KOPT-K1 (cell line): ENCODE measurements around the gene ZNF841.
"Not testable (repeated sequence)": the region's sequence is repeated elsewhere in the genome, so short reads cannot be mapped to it uniquely, and the experiment has no call there.

ENCODE experiments used
- H3K27ac ChIP-seq: fragments of 200-600 bp; sonication (generic); 2 replicates; pipeline ENCODE4 v1.5.1; 2016; ENCODE audit warnings: antibody characterized with exemption, mild to moderate bottlenecking, low read depth, low read length; ENCODE audit not compliant: poor library complexity, severe bottlenecking
- H3K36me3 ChIP-seq: fragments of 200-600 bp; sonication (generic); 2 replicates; pipeline ENCODE4 v1.5.1; 2017; ENCODE audit warnings: antibody characterized with exemption, mild to moderate bottlenecking, low read length, moderate library complexity; ENCODE audit not compliant: insufficient read depth
- H3K9me3 ChIP-seq: fragments of 200-600 bp; sonication (generic); 2 replicates; pipeline ENCODE4 v1.5.1; 2017; ENCODE audit warnings: antibody characterized with exemption, low read length, mild to moderate bottlenecking; ENCODE audit not compliant: insufficient read depth, poor library complexity, severe bottlenecking

The ZNF841 gene

GRCh38 chr19:52099497-52100138 is 4.1 kb upstream of the ZNF841 start:
- Histone ChIP-seq H3K36me3 (no peaks in the 10 kb centered on the region), H3K27ac (no peak overlapping the region), H3K9me3 (peaks cover 78% of the 10 kb centered on the region)

DNA sequence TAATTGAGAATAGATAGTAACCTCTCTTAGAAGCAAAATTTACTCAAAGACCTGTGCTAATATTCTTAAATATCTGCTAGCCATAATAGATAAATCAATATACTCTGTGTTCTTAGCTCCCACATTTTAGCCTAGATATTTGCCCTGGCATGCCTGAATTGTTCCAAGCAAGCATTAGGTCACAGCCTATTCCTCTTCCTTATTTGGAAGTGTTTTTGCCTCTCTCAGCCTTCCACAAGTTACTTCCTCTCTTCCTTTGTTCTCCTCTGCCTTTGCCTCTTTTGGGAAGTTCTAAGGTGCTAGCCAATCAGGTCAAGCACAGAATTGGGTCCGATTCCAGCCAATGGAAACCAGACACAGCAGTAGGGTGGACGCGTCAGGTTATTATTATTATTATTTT is 851 bp upstream of the ZNF841 start:
- H3K9me3 ChIP-seq = peaks cover 74% of the 10 kb centered on the region
- H3K27ac ChIP-seq = not testable (repeated sequence)

DNA sequence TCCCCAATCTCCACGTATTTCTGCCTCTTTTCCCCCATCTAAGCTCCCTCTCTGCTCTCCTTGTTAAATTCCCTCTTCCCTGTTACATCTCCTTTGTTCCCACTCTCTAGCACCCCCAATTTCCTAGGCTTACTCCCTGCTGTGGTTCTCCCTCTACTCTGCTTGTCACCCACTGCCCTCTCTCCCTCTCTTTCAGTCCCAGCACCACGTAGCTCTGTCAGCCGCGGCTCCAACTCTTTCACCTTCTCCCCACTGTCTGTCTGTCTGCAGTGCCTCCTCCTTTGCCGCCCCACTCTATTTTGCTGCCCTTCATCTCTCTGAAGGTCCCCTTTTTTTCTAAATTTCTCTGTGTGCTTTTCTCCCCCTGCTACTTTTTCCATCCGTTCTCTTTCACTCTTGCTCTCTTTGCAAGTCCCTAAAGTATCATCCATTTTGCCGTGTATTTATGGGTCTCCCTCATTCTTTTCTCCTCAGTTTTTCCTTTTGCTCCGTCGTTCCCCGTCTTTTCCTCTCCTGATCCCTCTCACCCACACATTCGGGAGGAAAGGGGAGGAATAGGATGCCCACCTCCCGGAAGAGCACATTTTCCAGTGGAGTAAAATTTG is 937 bp downstream of the ZNF841 start:
- peaks cover 40% of the 10 kb centered on the region for H3K36me3 ChIP-seq
- H3K9me3 ChIP-seq = peaks cover 86% of the 10 kb centered on the region
- peak overlapping the region; percentile 72 for H3K27ac ChIP-seq

More for the DNA sequence above, 851 bp upstream of the ZNF841 start:
- peaks cover 23% of the 10 kb centered on the region for H3K36me3 ChIP-seq

- H3K27ac ChIP-seq = no peak overlapping the region
- peaks cover 99% of the 10 kb centered on the region for H3K36me3 ChIP-seq
- peaks cover 100% of the 10 kb centered on the region for H3K9me3 ChIP-seq
Observed at GRCh38 chr19:52086481-52086880, 9.1 kb downstream of the ZNF841 start.

- H3K9me3 ChIP-seq = peaks cover 98% of the 10 kb centered on the region
- no peak overlapping the region for H3K27ac ChIP-seq
- H3K36me3 ChIP-seq = peaks cover 97% of the 10 kb centered on the region
Observed at GRCh38 chr19:52070496-52070895, 25.1 kb downstream of the ZNF841 start.

GRCh38 chr19:52069653-52070052 is 25.9 kb downstream of the ZNF841 start:
- Histone ChIP-seq H3K9me3 (peaks cover 98% of the 10 kb centered on the region), H3K27ac (no peak overlapping the region), H3K36me3 (peaks cover 97% of the 10 kb centered on the region)

DNA sequence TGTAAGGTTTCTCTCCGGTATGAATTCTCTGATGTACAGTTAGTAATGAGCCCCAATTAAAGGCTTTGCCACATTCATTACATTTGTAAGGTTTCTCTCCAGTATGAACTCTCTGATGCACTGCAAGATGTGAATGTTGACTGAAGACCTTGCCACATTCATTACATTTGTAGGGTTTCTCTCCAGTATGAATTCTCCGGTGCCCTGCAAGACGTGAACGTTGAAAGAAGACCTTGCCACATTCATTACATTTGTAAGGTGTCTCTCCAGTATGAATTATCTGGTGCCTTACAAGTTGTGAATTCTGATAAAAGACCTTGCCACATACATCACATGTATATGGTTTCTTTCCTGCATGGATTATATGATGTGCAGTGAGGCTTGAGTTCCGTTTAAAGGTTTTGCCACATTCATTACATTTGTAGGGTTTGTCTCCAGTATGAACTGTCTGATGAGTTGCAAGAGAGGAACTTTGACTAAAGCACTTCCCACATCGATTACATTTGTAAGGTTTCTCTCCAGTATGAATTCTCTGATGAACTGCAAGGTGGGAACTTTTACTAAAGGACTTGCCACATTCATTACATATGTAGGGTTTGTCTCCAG is 29.2 kb downstream of the ZNF841 start:
- Histone ChIP-seq H3K27ac (no peak overlapping the region), H3K36me3 (peaks cover 91% of the 10 kb centered on the region), H3K9me3 (peaks cover 100% of the 10 kb centered on the region)

- Histone ChIP-seq H3K9me3 (peaks cover 100% of the 10 kb centered on the region), H3K27ac (no peak overlapping the region), H3K36me3 (peaks cover 82% of the 10 kb centered on the region)
Observed at GRCh38 chr19:52065399-52065798, 30.2 kb downstream of the ZNF841 start.

- not testable (repeated sequence) for H3K27ac ChIP-seq, H3K36me3 ChIP-seq
- H3K9me3 ChIP-seq = peaks cover 67% of the 10 kb centered on the region
Observed at GRCh38 chr19:52056480-52056879, 39.1 kb downstream of the ZNF841 start.

DNA sequence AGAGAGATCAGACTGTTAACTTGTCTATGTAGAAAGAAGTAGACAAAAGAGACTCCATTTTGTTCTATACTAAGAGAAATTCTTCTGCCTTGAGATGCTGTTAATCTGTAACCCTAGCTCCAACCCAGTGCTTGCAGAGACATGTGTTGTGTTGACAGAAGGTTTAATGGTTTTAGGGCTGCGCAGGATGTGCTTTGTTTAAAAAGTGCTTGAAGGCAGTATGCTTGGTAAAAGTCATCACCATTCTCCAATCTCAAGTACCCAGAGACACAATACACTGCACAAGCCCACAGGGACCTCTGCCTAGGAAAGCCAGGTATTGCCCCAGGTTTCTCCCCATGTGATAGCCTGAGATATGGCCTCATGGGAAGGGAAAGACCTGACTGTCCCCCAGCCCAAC is 43.8 kb downstream of the ZNF841 start:
- not testable (repeated sequence) for H3K36me3 ChIP-seq, H3K27ac ChIP-seq
- peaks cover 40% of the 10 kb centered on the region for H3K9me3 ChIP-seq

GRCh38 chr19:52048555-52049501 is 46.7 kb downstream of the ZNF841 start, which contains the start of gene ZNF432:
Gene ZNF432 (minus strand): TSS chr19:52048838. CDS start chr19:52046868, 1,970 bp downstream.
- Histone ChIP-seq H3K36me3 (peaks cover 33% of the 10 kb centered on the region), H3K27ac (peak within 1 kb of the TSS; percentile 88), H3K9me3 (peaks cover 55% of the 10 kb centered on the region)

- H3K27ac ChIP-seq = no peak overlapping the region
- H3K36me3 ChIP-seq = peaks cover 91% of the 10 kb centered on the region
- H3K9me3 ChIP-seq = peaks cover 91% of the 10 kb centered on the region
Observed at GRCh38 chr19:52039169-52039568, 56.4 kb downstream of the ZNF841 start.

GRCh38 chr19:52034051-52034728 is 61.4 kb downstream of the ZNF841 start:
- H3K9me3 ChIP-seq = peaks cover 96% of the 10 kb centered on the region
- no peak overlapping the region for H3K27ac ChIP-seq
- H3K36me3 ChIP-seq = peaks cover 72% of the 10 kb centered on the region

DNA sequence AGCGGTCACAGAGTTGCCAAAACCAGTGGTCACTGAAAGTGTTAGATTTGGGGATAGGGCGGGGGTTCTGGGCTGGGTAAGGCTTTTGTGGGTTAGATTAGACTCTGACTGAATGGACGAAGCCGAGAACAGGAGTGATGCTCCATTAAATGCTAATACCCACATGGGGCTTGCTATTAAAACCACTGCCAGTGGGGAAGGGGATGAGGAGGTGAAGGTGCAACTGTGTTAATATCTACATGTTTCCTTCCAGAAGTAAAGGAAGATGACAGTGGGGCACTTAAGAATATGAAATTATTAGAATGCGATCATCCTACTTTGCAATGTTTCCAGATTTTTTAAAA is 66.8 kb downstream of the ZNF841 start:
- H3K36me3 ChIP-seq = peaks cover 45% of the 10 kb centered on the region
- peaks cover 78% of the 10 kb centered on the region for H3K9me3 ChIP-seq
- peak overlapping the region; percentile 82 for H3K27ac ChIP-seq
